Glomerular visceral epithelial cell (primary cell): ENCODE measurements around the gene TMEM127.
"Not testable (repeated sequence)": the region's sequence is repeated elsewhere in the genome, so short reads cannot be mapped to it uniquely, and the experiment has no call there.

Source experiments
- DNase-seq: peaks from one replicate; pipeline ENCODE4 v3.0.0-alpha.2; 2016; ENCODE audit errors: extremely low spot score

The TMEM127 gene

DNA sequence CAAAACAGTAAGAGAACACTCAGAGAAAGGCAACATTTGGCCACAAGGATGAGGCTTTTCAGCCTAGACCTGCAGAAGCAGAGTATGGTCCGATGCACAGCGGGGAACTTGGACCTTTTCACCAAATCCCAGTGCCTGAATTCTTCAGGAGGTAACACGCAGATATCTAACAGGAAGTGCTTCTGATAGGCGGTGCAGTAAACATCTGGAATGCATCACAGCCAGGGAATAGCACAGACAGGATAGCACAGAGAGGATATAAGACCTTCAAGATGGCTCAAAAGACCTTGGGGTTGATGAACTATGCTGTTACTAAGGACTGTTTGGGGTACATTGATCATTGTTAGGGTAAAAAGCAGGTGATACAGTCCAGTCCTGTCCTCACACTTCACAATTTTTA, 1.7 kb downstream of the TMEM127 start:
- no peak for DNase-seq

DNA sequence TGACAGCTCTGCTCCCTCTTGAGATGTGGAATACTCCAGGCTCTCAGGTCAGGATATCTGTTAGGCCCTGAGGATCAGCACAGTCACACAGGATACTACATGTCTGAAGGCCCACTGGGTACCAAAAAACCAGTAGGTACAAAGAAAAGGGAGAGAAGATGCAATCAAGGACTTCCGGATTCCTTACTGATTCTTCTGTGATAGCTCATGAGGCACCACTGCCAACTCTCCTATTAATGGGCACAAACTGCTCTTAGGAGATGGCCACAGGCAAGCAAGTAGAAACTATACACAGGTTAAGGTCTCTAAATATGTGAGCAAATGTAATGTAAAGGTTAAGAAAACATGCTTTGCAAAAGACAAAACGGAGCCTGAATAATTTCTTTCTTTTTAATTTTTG, 3.5 kb downstream of the TMEM127 start:
- no peak for DNase-seq

DNA sequence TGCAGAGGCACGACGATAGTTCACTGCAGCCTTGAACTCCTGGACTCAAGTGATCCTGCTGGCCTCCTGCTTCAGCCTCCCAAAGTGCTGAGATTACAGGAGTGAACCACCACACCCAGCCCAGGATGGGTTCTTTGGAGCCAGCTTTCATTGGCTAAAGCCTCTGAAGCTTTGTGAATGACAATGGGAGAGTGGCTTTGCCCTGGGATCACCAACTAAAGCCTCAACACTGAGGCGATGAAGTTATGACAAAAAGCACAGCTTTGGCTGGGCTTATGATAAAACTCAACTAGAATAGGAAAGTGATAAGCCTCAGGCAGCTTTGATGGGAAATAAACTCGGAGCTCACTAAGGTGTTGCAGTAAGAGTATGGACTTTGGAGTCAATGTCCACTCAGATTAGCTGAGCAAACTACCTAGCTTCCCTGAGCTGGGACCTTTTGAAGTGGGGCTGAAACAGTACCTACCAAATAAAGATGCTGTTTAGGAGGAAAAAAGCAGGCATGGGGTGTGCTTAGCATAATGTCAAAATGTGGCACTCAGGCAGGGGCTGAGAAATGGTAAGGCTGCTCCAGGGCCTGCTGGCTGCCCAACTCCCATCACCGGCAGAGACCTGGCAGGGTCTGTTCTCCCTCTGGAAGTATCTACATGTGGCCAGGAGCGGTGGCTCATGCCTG, 4.3 kb downstream of the TMEM127 start:
- DNase-seq = no peak

DNA sequence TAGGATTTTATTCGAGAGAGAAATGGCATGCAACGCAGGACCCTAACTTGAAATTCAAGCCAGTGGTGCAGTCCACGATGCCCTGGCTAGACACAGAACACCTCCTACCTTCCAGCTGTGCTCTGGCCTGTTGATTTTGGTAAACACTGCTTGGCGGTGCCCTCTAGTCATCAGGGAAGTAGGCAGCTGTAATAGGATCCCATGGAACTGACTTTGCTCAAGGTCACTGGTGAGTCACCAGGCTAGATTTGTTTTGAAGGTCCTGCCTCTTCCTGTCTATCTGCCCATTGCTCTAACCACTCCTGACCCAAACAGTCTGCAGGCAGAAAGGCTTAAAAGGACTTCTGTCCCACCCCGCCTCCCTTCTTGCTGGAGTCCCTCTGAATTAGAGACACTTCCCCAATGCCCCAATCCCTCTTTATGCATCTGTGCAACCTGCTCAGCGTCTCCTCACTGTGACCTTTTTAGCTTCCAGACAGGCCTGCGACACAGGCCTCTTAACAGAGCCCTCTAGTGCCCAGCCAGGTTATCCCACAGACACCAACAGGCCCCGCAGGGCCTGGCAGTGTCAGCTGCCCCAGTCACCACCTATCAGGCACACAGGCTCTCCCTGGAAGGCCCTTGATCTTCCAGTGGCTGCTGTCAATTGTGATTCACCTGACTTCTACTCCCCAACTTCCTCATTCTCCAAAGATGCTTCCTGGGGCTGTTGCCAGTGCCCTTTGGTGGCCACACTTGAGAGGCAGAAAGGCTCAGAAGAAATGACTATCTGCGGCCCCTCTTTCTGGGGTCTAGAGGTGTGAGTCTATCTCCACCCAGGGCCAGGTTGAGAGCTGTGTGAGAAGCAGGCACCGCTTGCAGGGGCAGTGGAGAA, 5.2 kb downstream of the TMEM127 start:
- DNase-seq = peak; percentile 78

DNA sequence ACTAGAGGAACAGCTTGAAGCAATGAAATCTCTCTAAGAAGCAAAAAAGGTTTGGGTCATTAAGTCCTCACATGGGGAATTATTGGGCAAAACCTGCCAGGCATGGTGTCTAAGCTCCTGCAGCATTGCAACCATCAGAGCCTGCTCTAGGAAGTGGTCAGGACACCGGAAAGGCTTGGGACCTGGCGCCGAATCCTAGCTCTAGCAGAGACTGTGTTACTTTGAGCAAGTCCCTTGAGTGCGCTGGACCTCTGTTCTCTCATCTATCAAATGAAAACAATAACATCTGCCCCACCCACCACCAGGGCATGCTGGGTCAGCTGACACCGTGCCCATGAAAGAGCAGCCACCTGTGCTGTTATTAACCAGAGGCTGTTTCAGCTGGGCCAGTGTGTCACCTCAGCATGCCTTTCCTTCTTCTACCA, 6.3 kb downstream of the TMEM127 start:
- no peak for DNase-seq

DNA sequence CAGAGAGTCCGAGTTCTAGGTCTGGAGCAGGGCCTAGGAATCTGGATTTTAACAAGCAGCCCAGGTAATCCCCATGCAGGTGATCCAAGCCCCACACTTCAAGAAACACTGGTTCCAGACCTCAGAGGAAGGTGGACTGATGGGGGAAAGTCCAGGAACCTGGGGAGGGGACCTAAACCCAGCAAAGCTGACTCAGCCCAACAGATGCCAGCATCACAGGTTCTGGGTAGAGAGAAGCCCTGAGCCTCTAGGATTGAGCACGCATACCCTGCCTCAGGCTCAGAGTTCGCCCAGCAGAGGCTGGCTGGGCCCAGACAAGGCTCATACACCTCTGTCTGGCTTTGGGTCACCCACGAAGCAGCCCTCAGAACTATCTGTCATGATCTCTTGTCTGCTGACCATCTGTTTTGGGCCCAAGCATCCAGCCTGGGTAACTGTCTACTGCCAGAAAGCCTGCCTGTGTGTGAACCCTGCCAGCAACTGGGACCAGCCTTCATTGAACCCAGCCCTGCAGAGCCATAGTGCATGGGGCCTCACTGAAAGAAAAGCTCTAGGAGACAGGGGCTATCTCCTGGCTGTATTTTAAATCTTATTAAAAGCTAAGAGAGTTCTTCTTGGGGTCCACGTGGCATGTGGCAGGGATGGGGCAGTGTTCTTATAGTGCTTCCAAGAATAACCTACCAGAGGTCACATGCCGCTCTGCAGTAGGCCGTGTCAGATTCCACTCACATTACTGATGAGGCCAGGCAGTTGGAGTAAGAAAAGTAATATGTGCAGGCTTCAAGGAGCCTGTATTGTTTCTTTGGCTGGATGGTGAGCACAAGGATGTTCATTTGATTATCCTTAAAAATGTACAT, 7.4 kb downstream of the TMEM127 start:
- DNase-seq = no peak

DNA sequence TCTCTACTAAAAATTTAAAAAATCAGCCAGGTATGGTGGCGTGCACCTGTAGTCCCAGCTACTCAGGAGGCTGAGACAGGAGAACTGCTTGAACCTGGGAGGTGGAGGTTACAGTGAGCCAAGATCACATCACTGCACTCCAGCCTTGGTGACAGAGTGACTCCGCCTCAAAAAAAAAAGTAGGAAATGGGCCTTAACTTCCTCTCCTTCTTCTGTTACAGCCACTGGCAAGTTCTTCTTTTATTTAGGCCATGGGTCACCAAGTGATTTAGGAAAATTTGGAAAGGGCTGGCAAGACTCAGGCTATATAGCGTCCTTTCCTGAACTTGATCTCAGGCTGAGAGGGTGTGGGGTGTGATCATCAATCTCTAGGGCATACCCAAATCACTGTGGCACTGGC, 8.1 kb downstream of the TMEM127 start:
- not testable (repeated sequence) for DNase-seq

DNA sequence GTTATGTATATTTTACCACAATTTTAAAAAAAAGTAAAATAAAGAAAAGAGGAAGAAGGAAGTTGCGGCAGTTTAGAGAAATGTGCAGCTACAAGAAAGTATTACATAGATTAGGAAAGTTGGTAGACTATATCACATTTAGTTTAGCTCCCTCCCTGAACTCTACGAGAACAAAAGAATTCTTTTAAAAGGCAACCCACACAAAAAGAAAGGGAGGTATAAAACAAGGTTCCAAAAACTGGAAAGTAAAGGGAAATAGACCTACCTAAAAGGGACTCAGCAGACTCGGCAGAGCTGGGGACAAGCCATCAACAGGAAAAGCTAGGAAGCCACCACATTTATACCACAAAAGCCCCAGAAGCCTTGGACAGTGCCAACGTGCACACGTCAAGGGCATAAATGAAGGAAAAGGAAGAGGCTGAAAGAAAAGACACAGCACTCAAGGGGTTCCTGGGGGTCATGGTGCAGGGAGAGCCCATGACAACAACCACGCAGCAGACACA, 9.1 kb downstream of the TMEM127 start:
- DNase-seq = no peak

DNA sequence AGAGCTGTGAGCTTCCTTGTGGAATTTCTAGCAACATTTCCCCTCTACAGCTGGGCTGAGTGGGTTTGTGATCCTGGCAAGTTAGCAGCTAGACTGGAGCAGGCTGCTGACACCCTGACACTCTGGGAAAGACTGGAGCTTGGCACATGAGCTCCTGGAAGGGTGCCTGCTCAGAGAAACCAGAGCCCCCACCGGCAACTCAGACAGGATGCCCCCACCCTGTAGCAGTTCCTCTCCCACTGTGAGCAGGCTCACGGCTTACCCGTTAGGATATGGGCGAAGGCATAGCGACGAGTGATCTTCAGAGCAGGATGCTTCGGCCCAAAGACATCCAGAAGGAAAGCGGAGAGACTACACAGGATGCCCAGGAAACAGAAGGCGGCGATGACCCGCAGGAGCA, 11.2 kb downstream of the TMEM127 start:
- no peak for DNase-seq

DNA sequence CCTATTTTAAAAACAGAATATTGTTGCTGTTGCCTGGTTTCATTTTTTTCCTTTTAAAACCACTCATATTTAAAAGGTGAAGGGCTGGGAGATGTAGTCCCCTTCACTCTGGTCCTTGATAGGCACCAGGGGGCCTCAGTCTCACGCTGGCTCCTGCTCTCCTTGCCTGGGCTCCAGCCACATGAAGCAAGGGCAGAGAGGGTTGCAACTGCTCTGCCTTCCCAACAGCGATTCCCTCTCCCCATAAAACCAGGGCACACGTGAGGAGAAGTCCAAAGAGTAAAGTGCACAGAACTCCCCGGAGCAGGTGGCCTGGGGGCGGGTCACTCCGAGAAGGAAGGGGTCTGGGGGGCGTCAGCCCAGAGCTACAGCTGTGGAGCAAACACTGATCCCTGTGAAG, 12.8 kb downstream of the TMEM127 start:
- DNase-seq = no peak

DNA sequence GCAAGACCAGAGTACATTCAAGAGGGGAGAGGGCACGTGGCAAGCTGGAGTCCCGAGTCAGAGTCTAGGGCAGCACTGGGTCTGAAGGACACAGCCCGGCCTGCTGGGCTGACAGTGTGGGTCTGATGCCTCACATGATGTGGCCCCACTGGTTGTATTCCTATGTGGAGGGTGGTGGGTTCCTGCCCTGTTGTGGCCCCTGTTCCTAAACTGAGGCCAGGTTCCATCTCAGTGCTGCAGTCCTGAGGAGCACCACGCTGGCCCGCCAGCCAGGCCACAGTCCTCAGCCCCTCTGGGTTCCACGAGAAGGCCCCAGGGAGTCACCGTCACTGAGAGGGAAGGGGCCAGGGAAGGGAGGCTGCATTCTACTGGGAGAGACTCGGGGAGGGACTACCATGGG, 13.3 kb downstream of the TMEM127 start:
- no peak for DNase-seq

DNA sequence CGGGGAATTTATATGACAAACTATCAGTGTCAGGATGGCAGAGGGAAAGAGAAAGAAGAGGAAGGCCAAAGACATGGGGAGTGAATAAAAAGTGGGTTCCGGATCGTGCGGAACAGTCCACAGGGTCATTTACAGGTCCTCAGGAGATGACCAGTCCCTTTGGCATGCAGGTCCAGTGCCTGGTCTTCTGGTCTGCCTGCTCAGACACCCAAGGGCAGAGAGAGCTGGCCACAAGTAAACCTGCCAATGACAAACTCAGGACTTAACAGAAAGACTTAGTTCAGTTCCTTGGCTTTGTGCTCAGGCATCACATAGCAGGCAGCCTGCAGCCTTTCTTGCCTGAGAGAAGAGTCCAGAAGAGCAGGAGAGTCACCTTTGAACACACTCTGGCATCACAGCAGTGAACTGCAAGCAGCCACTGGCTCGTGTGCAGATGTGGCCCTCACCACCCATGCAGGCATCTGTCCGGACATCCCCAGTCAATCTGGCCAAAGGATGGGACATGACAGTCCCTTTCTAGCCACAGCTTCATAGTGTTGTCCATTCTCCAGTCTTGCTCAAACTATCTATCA, 14.0 kb downstream of the TMEM127 start:
- DNase-seq = peak; percentile 96

DNA sequence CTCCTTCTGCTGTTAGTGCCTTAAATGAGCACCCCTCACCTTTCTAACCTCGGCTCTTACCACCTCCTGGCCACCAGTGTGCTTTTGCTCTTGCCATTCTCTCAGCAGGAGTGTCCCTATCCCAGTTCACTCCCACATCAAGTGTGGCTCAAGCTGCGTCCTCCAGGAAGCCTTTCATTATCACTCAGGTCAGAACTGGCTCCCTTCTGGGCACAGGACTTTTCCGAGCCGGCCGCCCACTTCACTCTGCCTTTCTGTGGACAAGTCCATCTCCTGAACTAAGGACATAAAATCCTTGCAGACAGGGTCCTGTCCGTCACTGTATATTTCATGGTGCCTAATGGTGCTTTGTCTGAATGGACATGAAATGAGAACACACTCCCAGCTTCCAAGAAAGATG, 15.6 kb downstream of the TMEM127 start:
- no peak for DNase-seq

DNA sequence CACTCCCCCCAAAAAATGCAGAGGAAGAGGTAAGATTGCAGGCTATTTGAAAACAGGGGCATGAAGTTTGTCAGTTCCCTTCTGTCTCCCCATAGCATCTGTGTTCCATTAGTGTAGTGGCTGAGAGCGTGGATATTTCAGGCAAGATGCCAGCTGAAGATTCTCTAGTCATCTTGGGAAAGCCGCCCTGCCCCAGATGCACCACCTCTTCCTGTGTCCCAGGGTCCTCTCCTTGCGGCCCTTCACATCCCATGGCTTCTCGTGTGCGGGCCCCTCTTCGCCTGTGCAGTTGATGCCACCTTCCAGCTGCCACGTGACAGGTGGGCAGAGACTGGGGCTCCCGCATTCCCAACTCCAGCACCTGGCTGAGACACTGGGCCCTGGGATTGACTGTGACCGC, 16.1 kb downstream of the TMEM127 start:
- no peak for DNase-seq

DNA sequence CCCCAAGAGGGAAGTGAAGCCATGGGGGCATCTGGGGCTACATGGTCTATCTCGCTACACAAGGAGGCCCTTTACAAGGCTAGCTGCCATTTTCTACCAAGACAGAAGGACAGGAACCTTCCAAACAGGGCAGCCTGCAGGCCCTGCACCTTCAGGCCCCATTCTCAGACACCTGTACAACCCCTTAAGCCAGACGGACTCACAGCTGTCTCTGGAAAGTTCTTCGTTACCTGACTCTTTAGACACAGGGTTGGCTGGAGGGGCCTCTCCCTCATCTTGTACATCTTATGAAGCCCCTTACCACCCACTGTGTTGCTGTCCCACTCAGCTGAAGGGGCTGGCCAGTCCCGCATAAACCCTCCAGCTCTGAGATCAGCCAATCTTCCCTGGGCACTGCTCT, 17.2 kb downstream of the TMEM127 start:
- DNase-seq = no peak

DNA sequence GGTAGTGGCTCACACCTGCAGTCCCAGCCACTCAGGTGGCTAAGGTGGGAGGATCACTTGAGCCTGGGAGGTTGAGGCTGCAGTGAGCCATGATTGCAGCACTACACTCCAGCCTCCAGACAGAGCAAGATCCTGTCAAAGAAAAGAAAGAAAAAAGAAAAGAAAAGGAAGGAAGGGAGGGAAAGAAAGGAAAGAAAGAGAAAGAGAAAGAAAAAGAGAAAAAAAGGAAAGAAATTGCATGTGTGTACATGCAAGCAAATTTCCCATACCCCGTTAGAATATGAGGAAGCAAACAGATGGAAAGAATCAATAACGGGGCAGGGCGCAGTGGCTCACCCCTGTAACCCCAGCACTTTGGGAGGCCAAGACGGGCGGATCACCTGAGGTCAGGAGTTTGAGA, 17.9 kb downstream of the TMEM127 start:
- no peak for DNase-seq

DNA sequence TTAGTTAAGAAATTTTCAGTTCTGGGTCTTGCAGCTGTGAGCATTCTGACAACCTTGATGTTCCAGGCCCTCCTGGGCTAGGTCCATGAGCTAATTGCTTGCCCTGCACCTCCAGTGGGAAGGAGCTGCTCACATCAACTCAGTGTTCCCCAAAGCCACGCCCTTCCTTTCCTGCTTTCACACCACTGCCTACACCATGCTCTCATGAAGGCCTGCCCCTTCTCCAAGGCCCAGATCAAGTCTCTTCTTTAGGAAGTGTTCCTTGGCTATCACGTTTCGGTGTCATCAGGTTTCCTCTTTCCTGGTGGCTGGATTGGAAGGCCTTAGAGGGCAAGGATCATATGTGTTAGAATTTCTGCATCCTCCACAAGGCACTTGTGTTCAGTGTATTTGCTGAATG, 18.8 kb downstream of the TMEM127 start:
- no peak for DNase-seq

DNA sequence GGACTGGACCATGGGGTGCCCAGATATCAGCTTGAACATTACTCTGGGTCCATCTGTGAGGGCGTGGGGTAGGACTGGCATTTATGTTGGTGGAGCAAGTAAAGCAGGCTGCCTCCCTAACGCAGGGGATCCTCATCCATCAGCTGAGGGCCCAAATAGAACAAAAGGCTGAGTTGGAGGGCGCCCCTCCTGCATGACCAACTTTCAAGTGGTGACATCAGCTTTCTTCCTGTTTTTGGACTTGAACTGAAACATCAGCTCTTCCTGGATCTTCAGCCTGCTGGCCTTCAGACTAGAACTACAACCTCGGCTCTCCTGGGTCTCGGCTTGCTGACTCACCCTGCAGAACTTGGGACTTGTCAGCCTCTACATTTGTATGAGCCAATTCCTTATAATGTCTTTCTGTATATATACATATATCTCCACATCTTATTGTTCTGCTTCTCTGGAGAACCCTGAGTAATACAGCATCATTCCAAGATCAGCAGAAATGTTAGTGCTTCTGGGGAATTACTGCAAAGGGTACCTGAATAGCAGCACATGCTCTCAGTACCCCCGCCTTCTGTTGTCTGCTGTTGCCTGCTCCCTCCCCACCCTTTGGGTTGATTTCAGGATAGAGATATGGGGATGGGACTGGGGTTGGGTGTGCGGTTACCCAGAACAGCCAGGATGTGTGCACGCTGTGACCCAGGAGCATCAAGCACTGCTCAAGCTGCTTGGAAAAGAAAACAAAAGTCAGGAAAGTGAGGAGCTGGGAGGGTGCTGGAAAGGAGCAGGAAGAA, 20.0 kb downstream of the TMEM127 start:
- DNase-seq = no peak

DNA sequence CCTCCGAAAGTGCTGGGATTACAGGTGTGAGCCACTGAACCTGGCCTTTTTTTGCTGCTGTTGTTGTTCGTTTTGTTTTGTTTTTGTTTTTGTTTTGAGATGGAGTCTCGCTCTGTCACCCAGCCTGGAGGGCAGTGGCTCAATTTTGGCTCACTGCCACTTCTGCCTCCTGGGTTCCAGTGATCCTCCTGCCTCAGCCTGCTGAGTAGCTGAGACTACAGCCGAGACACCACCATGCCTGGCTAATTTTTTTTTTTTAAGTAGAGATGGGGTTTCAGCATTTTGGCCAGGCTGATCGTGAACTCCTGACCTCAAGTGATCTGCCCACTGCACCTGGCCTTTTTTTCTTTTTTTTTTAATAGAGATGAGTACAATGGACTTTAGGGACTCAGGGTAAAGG, 22.0 kb downstream of the TMEM127 start:
- no peak for DNase-seq

DNA sequence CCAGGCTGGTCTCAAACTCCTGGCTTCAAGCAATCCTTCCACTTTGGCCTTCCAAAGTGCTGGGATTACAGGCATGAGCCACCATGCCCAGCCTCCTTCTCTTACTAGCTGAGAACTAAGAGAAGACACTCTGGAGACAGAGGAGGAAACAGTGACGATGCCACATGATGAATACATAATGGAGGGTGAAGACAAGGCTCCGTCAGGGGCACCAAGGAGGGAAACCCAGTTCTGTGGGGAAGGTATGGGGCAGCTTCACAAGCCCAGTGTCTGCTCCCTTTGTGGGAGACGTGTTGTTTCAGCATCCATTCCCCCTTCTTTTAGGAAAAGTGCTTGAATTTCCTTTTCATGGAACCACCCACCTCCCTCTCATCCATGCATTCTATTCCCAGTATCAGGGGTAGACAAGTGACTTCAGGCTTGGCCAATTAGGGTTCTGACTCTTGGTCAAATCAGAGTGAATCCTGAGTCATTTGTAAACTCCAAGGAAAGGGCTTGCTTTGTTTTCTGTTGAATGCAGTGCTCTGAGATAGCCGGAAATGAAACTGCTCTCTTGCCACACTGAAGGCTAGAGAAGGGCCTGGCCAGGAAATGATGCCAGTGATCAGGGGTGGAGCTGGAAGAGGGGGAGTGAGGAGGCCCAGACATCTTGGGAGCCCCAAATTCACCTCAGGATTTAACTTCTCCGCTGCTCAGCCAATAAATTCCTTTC, 23.7 kb downstream of the TMEM127 start:
- peak; percentile 49 for DNase-seq
